ENCODE measurements around the gene SNRK. TPM values are rescaled to one million over a fixed set of nuclear protein-coding genes. Genes with fewer than 3 reads are reported as not detected.

Gene SNRK
- total and polyA plus RNA-seq, 7 donors, result 6.8 to 25.6 (median 18.8) TPM

DNA sequence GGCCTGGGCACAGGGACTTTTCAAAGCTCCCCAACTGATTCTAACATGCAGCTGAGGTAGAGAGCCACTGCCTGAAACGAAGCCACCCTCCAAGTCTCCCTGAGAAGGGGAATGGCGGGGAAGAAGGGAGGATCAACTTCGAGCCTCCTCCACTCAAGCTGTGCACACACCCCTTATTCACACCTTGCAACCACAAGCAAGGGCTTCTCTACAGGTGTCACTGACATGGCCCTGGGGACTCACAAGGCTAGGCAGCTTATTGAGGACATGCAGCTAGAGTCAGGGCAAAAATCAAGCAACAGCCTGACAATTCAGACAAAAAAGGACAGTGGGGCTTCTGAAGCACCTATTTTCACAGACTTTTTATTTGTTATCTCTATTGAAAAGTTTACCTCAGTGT lies 85.2 kb downstream of the SNRK start:
- Histone ChIP-seq H3K4me3 (no peak overlapping the region), H3K36me3 (ENCODE audit: insufficient read depth in 1 of 2, low read depth in 1 of 2) (no peaks in the 10 kb centered on the region), H3K27ac (no peak overlapping the region), H3K4me1 (peaks cover 6% of the 10 kb centered on the region), H3K9me3 (no peaks in the 10 kb centered on the region), H3K27me3 (ENCODE audit: insufficient read depth in 3 of 3, low read length in 2 of 3) (no peaks in the 10 kb centered on the region)
- TF ChIP-seq, protein P1, sequence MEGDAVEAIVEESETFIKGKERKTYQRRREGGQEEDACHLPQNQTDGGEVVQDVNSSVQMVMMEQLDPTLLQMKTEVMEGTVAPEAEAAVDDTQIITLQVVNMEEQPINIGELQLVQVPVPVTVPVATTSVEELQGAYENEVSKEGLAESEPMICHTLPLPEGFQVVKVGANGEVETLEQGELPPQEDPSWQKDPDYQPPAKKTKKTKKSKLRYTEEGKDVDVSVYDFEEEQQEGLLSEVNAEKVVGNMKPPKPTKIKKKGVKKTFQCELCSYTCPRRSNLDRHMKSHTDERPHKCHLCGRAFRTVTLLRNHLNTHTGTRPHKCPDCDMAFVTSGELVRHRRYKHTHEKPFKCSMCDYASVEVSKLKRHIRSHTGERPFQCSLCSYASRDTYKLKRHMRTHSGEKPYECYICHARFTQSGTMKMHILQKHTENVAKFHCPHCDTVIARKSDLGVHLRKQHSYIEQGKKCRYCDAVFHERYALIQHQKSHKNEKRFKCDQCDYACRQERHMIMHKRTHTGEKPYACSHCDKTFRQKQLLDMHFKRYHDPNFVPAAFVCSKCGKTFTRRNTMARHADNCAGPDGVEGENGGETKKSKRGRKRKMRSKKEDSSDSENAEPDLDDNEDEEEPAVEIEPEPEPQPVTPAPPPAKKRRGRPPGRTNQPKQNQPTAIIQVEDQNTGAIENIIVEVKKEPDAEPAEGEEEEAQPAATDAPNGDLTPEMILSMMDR (IDR thresholded peaks at IDR 0.05), result no peak
- DNase-seq (no peak), ATAC-seq (no peak)
- intact Hi-C loops (cut with DNase I), result loop anchor here in 1 of 2 donors (10.0 kb wide), 1 partner anchor 207 kb away; no protein-coding TSS in a partner anchor
- 92 to 95% (median 94%) methylated on average over 3 of the region's 3 CpGs for WGBS, 3 donors

DNA sequence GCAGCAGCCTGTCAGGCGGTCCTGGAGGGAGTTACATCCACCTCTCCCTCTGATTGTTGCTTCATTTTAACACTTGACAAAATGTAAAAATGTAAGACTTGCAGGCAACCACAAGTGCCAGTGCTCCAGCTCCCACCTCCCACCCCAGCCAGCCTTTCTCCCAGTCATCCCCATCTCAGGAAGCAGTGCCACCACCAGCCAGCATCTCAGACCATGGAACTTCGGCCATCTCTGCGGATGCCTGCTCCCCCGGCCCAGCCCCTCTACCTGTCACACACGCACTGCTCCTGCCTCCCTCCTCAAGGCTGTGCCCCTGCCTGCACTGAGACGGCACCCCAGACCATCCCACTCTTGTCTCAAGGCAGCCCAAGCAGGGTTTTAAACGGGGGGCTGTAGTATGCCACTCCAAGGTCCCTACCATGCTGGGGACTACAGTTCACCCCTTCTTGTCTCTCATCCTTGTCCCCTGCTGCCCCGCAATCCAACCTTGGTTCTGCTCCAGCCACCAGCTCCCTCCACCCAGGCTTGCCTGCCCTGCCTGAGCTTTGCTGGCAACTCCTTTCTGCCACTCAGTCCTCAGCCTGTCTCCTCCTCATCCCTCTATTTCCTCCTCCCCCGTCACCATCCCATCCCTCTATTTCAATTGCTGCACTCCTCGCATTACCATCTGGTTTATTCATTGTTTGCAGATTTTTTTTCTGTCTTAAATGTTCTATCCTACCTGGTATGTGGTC lies 85.8 kb downstream of the SNRK start:
- H3K4me3 ChIP-seq, result no peak overlapping the region
- no peak for DNase-seq
- intact Hi-C loops (cut with DNase I), result loop anchor here in 1 of 2 donors (10.0 kb wide), 1 partner anchor 207 kb away; no protein-coding TSS in a partner anchor
- no peaks in the 10 kb centered on the region for H3K4me1 ChIP-seq
- no peaks in the 10 kb centered on the region for H3K36me3 ChIP-seq (ENCODE audit: insufficient read depth in 1 of 2, low read depth in 1 of 2)
- no peaks in the 10 kb centered on the region for H3K9me3 ChIP-seq
- no peak overlapping the region for H3K27ac ChIP-seq
- WGBS, 3 donors, result 86 to 92% (median 90%) methylated on average over 10 of the region's 10 CpGs
- TF ChIP-seq, protein P1 (IDR thresholded peaks at IDR 0.05), result no peak
- no peak for ATAC-seq
- no peaks in the 10 kb centered on the region for H3K27me3 ChIP-seq (ENCODE audit: insufficient read depth in 3 of 3, low read length in 2 of 3)

DNA sequence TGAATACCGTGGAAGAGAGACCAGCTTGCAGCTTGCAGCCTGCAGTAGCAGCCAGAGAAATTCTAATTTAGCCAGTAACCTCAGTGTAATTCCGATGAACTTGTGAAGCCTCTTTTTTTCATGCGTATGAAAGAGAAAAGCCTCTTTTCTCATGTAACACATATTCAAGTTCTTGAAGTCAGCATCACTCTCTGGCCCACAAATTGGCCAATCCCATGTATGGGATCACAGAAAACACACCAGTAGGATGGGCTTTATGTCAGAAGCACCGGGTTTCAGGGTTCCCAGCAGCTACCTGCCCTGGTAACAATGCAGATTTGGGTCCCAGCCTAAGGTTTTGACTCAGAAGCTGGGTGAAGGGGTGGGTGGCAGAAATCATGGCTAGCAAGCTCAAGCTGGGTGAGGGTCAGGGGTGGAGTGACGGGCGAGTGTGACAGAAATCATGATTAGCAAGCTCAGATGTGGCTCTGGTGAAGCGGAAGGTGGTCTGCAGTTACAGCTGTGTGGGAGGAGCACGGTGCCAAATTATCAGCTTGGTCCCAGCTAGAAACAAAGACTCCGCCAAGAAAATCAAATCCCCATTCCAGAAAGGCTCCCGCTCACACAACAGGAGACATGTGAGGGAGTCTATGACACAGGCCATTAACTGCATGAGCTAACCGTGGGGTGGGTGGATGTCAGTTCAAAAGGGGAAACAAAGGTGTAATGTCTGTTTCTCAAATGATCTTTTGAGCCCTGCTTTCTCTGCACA lies 86.6 kb downstream of the SNRK start:
- TF ChIP-seq, protein P1 (IDR thresholded peaks at IDR 0.05), result no peak
- Histone ChIP-seq H3K9me3 (no peaks in the 10 kb centered on the region), H3K27me3 (ENCODE audit: insufficient read depth in 3 of 3, low read length in 2 of 3) (no peaks in the 10 kb centered on the region), H3K4me1 (no peaks in the 10 kb centered on the region), H3K27ac (no peak overlapping the region), H3K4me3 (no peak overlapping the region), H3K36me3 (ENCODE audit: insufficient read depth in 1 of 2, low read depth in 1 of 2) (no peaks in the 10 kb centered on the region)
- no peak for ATAC-seq
- DNase-seq, result no peak
- 60 to 75% (median 63%) methylated on average over 11 of the region's 11 CpGs for WGBS, 3 donors
- intact Hi-C loops (cut with DNase I), result loop anchor here in 1 of 2 donors (10.0 kb wide), 1 partner anchor 208 kb away; no protein-coding TSS in a partner anchor

DNA sequence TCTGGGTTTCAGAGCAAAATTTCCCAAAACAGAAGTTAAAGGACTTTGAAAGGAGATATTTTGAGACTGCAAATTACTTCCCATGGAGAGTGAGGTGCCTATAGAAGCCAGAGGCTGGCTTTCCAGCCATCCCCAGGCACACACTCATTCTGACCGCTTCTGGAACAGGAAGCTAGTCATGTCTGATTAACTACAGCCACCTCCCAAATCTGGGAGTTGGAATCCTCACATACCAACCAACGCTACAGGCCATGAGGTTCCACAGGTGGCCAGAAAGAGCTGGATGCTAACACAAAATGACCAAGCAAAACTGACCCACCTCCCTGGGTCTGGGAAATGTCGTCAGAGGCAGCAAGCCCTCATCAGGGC lies 87.2 kb downstream of the SNRK start:
- Histone ChIP-seq H3K27ac (no peak overlapping the region), H3K4me1 (no peaks in the 10 kb centered on the region), H3K27me3 (ENCODE audit: insufficient read depth in 3 of 3, low read length in 2 of 3) (no peaks in the 10 kb centered on the region), H3K9me3 (no peaks in the 10 kb centered on the region), H3K4me3 (no peak overlapping the region), H3K36me3 (ENCODE audit: insufficient read depth in 1 of 2, low read depth in 1 of 2) (no peaks in the 10 kb centered on the region)
- DNase-seq, result no peak
- no peak for ATAC-seq
- intact Hi-C loops (cut with DNase I), result loop anchor here in 1 of 2 donors (10.0 kb wide), 1 partner anchor 209 kb away; no protein-coding TSS in a partner anchor
- TF ChIP-seq, protein P1 (IDR thresholded peaks at IDR 0.05), result no peak
- 68 to 74% (median 69%) methylated on average over 3 of the region's 3 CpGs for WGBS, 3 donors
